Fibroblast of villous mesenchyme (primary cell): Measurements from ENCODE around the gene KIF9. TPM values are rescaled to one million over a fixed set of nuclear protein-coding genes. Genes with fewer than 3 reads are reported as not detected.
"Not testable (repeated sequence)": the region's sequence is repeated elsewhere in the genome, so short reads cannot be mapped to it uniquely, and the experiment has no call there.

ENCODE experiments used
- DNase-seq: peaks from one replicate; pipeline ENCODE4 v3.0.0-alpha.2; 2010; ENCODE audit warnings: low read depth
- H3K4me3 ChIP-seq: 2 replicates; pipeline ENCODE4 v1.5.1; 2011; ENCODE audit warnings: low read depth, mild to moderate bottlenecking, low read length
- CTCF ChIP-seq: IDR thresholded peaks from 2 replicates; pipeline ENCODE4 v1.5.1; 2012; ENCODE audit warnings: low read depth, mild to moderate bottlenecking, low read length; ENCODE audit not compliant: insufficient read depth
- total RNA-seq: library from RNA; depleted of rRNA; stranded (reverse); fragments of >200 nt; gene quantifications from 2 replicates; pipeline ENCODE4 v1.2.3, GENCODE V29; 2012

Gene KIF9
- total RNA-seq, 1 donor: 2.2 TPM

- H3K4me3 ChIP-seq: no peak overlapping the region
- no peak for TF ChIP-seq CTCF
- no peak for DNase-seq
These were observed 77.7 kb downstream of the KIF9 start for GRCh38 chr3:47204875-47205274.

GRCh38 chr3:47202542-47202941, 80.1 kb downstream of the KIF9 start:
- DNase-seq: no peak
- no peak for TF ChIP-seq CTCF
- H3K4me3 ChIP-seq: no peak overlapping the region

- no peak for DNase-seq
- no peak for TF ChIP-seq CTCF
- no peak overlapping the region for H3K4me3 ChIP-seq
These were observed 85.3 kb downstream of the KIF9 start for GRCh38 chr3:47197287-47197686.

GRCh38 chr3:47194994-47195393, 87.6 kb downstream of the KIF9 start:
- H3K4me3 ChIP-seq: no peak overlapping the region
- TF ChIP-seq CTCF: no peak
- no peak for DNase-seq

- DNase-seq: peak; percentile 51
These were observed 88.4 kb downstream of the KIF9 start for GRCh38 chr3:47193871-47194859.

GRCh38 chr3:47186285-47186684, 96.3 kb downstream of the KIF9 start:
- no peak for TF ChIP-seq CTCF
- no peak for DNase-seq

More at GRCh38 chr3:47193871-47194859, 88.4 kb downstream of the KIF9 start:
- TF ChIP-seq CTCF: no peak
- no peak overlapping the region for H3K4me3 ChIP-seq

GRCh38 chr3:47181685-47182084, 100.9 kb downstream of the KIF9 start:
- not testable (repeated sequence) for DNase-seq, H3K4me3 ChIP-seq

More at GRCh38 chr3:47186285-47186684, 96.3 kb downstream of the KIF9 start:
- H3K4me3 ChIP-seq: no peak overlapping the region

- not testable (repeated sequence) for DNase-seq, H3K4me3 ChIP-seq
These were observed 102.6 kb downstream of the KIF9 start for GRCh38 chr3:47180011-47180410.
